H9 (cell line): ENCODE measurements around the gene RPS28. TPM values are rescaled to one million over a fixed set of nuclear protein-coding genes. Genes with fewer than 3 reads are reported as not detected.

Experiments used
- DNase-seq: peaks from one replicate; pipeline ENCODE4 v3.0.0-alpha.2; 2017
- H2AFZ ChIP-seq: one replicate; pipeline ENCODE4 v1.6.1; 2013; ENCODE audit warnings: mild to moderate bottlenecking, low read length, control low read depth, moderate library complexity
- H2AK5ac ChIP-seq: 2 replicates; pipeline ENCODE4 v1.6.1; 2013; ENCODE audit warnings: low read length, control low read depth, mixed read lengths; ENCODE audit not compliant: insufficient read length
- H2BK120ac ChIP-seq: one replicate; pipeline ENCODE4 v1.6.1; 2013; ENCODE audit warnings: low read depth, mild to moderate bottlenecking, low read length, control low read depth, inconsistent platforms; ENCODE audit not compliant: poor library complexity, severe bottlenecking
- H2BK12ac ChIP-seq: 2 replicates; pipeline ENCODE4 v1.6.1; 2013; ENCODE audit warnings: low read length, control low read depth, mixed read lengths, low read depth; ENCODE audit not compliant: insufficient read length
- H2BK15ac ChIP-seq: 2 replicates; pipeline ENCODE4 v1.6.1; 2013; ENCODE audit warnings: low read depth, low read length, control low read depth
- H2BK20ac ChIP-seq: one replicate; pipeline ENCODE4 v1.6.1; 2013; ENCODE audit warnings: low read depth, mild to moderate bottlenecking, low read length, control low read depth, inconsistent platforms; ENCODE audit not compliant: poor library complexity, severe bottlenecking
- H2BK5ac ChIP-seq: 2 replicates; pipeline ENCODE4 v1.6.1; 2013; ENCODE audit warnings: low read length, control low read depth, mixed read lengths; ENCODE audit not compliant: insufficient read length
- H3K14ac ChIP-seq: 2 replicates; pipeline ENCODE4 v1.6.1; 2013; ENCODE audit warnings: low read length, control low read depth; ENCODE audit not compliant: insufficient read depth
- H3K18ac ChIP-seq: 2 replicates; pipeline ENCODE4 v1.6.1; 2013; ENCODE audit warnings: low read depth, mild to moderate bottlenecking, mixed read lengths, low read length, control low read depth; ENCODE audit not compliant: insufficient read length
- H3K23ac ChIP-seq: 2 replicates; pipeline ENCODE4 v1.6.1; 2013; ENCODE audit warnings: low read length, control low read depth, mixed read lengths, low read depth; ENCODE audit not compliant: insufficient read length
- H3K23me2 ChIP-seq: 2 replicates; pipeline ENCODE4 v1.6.1; 2013; ENCODE audit warnings: low read depth, mild to moderate bottlenecking, mixed read lengths, low read length, control low read depth; ENCODE audit not compliant: insufficient read length, poor library complexity, severe bottlenecking
- H3K27ac ChIP-seq: 2 replicates; pipeline ENCODE4 v1.5.1; 2013; ENCODE audit warnings: low read length, control low read depth, mixed read lengths, low read depth; ENCODE audit not compliant: insufficient read length
- H3K27me3 ChIP-seq: 2 replicates; pipeline ENCODE4 v1.6.1; 2013; ENCODE audit warnings: low read length, control low read depth, inconsistent platforms; ENCODE audit not compliant: insufficient read depth
- H3K4ac ChIP-seq: 2 replicates; pipeline ENCODE4 v1.6.1; 2013; ENCODE audit warnings: low read depth, mild to moderate bottlenecking, control low read depth, inconsistent platforms, low read length, moderate library complexity
- H3K4me1 ChIP-seq: 2 replicates; pipeline ENCODE4 v1.6.1; 2013; ENCODE audit warnings: low read length, control low read depth, inconsistent platforms; ENCODE audit not compliant: insufficient read depth
- H3K4me2 ChIP-seq: 2 replicates; pipeline ENCODE4 v1.6.1; 2013; ENCODE audit warnings: low read length, control low read depth, mixed read lengths; ENCODE audit not compliant: insufficient read length, insufficient read depth
- H3K56ac ChIP-seq: 2 replicates; pipeline ENCODE4 v1.6.1; 2013; ENCODE audit warnings: low read depth, mild to moderate bottlenecking, mixed read lengths, low read length, control low read depth; ENCODE audit not compliant: insufficient read length
- H3K79me1 ChIP-seq: 2 replicates; pipeline ENCODE4 v1.6.1; 2013; ENCODE audit warnings: low read depth, mild to moderate bottlenecking, moderate library complexity, low read length, control low read depth, inconsistent platforms; ENCODE audit not compliant: insufficient read depth, poor library complexity, severe bottlenecking
- H3K79me2 ChIP-seq: 2 replicates; pipeline ENCODE4 v1.6.1; 2013; ENCODE audit warnings: low read length, control low read depth, inconsistent platforms; ENCODE audit not compliant: insufficient read depth
- H3K9ac ChIP-seq: 2 replicates; pipeline ENCODE4 v1.6.1; 2013; ENCODE audit warnings: low read length, control low read depth, mixed read lengths; ENCODE audit not compliant: insufficient read length; ENCODE audit errors: extremely low read depth
- H3K9me3 ChIP-seq: one replicate; pipeline ENCODE4 v1.6.1; 2013; ENCODE audit warnings: low read depth, low read length, inconsistent platforms; ENCODE audit not compliant: control insufficient read depth
- H3T11ph ChIP-seq: one replicate; pipeline ENCODE4 v1.6.1; 2013; ENCODE audit warnings: mild to moderate bottlenecking, low read length, control low read depth, inconsistent platforms
- H4K20me1 ChIP-seq: one replicate; pipeline ENCODE4 v1.6.1; 2013; ENCODE audit not compliant: control insufficient read depth, insufficient read length, insufficient read depth
- H4K5ac ChIP-seq: 2 replicates; pipeline ENCODE4 v1.6.1; 2013; ENCODE audit warnings: low read depth, mild to moderate bottlenecking, mixed read lengths, low read length, control low read depth; ENCODE audit not compliant: insufficient read length
- H4K8ac ChIP-seq: replicated peaks from 2 replicates; pipeline ENCODE4 v1.6.1; 2013; ENCODE audit warnings: low read length, control low read depth, mixed read lengths, low read depth; ENCODE audit not compliant: insufficient read length
- H4K91ac ChIP-seq: 2 replicates; pipeline ENCODE4 v1.6.1; 2013; ENCODE audit warnings: low read depth, mild to moderate bottlenecking, moderate library complexity, mixed read lengths, low read length, control low read depth; ENCODE audit not compliant: insufficient read length
- H3K27ac Mint-ChIP-seq, 3 experiments: 2 replicates in 2 of 3; 3 replicates in 1 of 3; pipeline ENCODE4 v1.8.0; 2020 to 2021; ENCODE audit warnings: mixed read lengths in 3 of 3, mild to moderate bottlenecking in 1 of 3, moderate library complexity in 1 of 3
- H3K27me3 Mint-ChIP-seq: 2 replicates; pipeline ENCODE4 v1.8.0; 2021; ENCODE audit warnings: low read depth, mild to moderate bottlenecking, moderate library complexity, mixed read lengths
- H3K36me3 Mint-ChIP-seq, 3 experiments: 2 replicates in 2 of 3; 3 replicates in 1 of 3; pipeline ENCODE4 v1.8.0; 2020 to 2021; ENCODE audit warnings: low read depth in 3 of 3, mixed read lengths in 3 of 3; ENCODE audit not compliant: insufficient read depth in 1 of 3
- H3K4me1 Mint-ChIP-seq, 2 experiments: 2 replicates each; pipeline ENCODE4 v1.8.0; 2020; ENCODE audit warnings: mixed read lengths in 2 of 2
- H3K4me3 Mint-ChIP-seq, 2 experiments: 2 replicates in 1 of 2; 3 replicates in 1 of 2; pipeline ENCODE4 v1.8.0; 2020 to 2021; ENCODE audit warnings: mild to moderate bottlenecking in 2 of 2, mixed read lengths in 2 of 2, moderate library complexity in 1 of 2
- H3K9me3 Mint-ChIP-seq, 2 experiments: 2 replicates in 1 of 2; 3 replicates in 1 of 2; pipeline ENCODE4 v1.8.0; 2020; ENCODE audit warnings: mild to moderate bottlenecking in 2 of 2, mixed read lengths in 2 of 2, moderate library complexity in 1 of 2
- WGBS: extraction: QIAGEN DNeasy Blood & Tissue Kit; methylation state at CpG from one replicate; pipeline ENCODE4 v1.1.7; 2013; ENCODE audit warnings: missing lambda C conversion rate, low lambda C conversion rate, mixed read lengths; ENCODE audit not compliant: insufficient read length; ENCODE audit errors: extremely low coverage; 5-methylcytosine and 5-hydroxymethylcytosine counted together
- total RNA-seq: library from RNA; stranded (reverse); gene quantifications from 2 replicates; pipeline ENCODE4 v1.2.1, GENCODE V29; 2021
- TF ChIP-seq, protein P1 (sequence below): fragments of 200-600 bp; sonication (generic); conservative IDR thresholded peaks from 3 replicates; pipeline ENCODE4 v1.8.0; 2021; ENCODE audit warnings: antibody characterized with exemption, mild to moderate bottlenecking

Gene RPS28
- total RNA-seq, 1 experiment from 2014 or later, result 1,885 TPM

DNA sequence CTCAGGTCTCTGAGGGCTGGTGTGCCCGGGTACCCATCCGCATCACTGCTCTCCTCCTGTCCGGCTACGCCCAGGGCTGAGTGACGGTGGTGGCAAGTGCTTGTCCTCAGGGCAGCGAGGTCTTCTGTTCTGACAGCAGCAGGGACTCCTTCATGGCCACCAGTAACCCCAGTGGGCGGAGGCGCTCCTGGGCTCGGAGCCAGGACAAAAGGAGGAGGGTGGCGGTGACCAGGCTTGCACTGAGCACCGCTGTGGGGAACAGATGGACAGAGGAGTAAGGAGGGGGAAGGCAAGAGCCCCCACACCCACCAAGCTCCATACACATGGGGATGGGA is 19.0 kb upstream of the RPS28 start:
- no peak overlapping the region for H2BK12ac ChIP-seq
- H3K27me3 Mint-ChIP-seq, result no peaks in the 10 kb centered on the region

More for the DNA sequence above, 19.0 kb upstream of the RPS28 start:
- Histone ChIP-seq H3K56ac (no peak overlapping the region), H2BK120ac (no peak overlapping the region), H4K8ac (no peak overlapping the region), H3T11ph (no peak overlapping the region), H4K20me1 (no peaks in the 10 kb centered on the region), H3K27me3 (no peaks in the 10 kb centered on the region), H3K9ac (no peak overlapping the region), H3K27ac (no peak overlapping the region), H4K5ac (no peak overlapping the region), H3K14ac (no peak overlapping the region; the same call in 1 of the 2 replicates), H2AK5ac (no peak overlapping the region), H3K4me1 (no peaks in the 10 kb centered on the region), H3K4me2 (no peak overlapping the region), H3K9me3 (no peaks in the 10 kb centered on the region), H3K23me2 (peaks cover 1% of the 10 kb centered on the region), H3K79me2 (no peaks in the 10 kb centered on the region; the same call in 1 of the 2 replicates), H3K23ac (no peak overlapping the region), H4K91ac (no peak overlapping the region), H2BK15ac (no peak overlapping the region), H3K18ac (no peak overlapping the region), H2BK5ac (no peak overlapping the region), H2BK20ac (no peak overlapping the region), H3K4ac (no peak overlapping the region), H3K79me1 (no peaks in the 10 kb centered on the region), H2AFZ (no peak overlapping the region)
- TF ChIP-seq, protein P1, sequence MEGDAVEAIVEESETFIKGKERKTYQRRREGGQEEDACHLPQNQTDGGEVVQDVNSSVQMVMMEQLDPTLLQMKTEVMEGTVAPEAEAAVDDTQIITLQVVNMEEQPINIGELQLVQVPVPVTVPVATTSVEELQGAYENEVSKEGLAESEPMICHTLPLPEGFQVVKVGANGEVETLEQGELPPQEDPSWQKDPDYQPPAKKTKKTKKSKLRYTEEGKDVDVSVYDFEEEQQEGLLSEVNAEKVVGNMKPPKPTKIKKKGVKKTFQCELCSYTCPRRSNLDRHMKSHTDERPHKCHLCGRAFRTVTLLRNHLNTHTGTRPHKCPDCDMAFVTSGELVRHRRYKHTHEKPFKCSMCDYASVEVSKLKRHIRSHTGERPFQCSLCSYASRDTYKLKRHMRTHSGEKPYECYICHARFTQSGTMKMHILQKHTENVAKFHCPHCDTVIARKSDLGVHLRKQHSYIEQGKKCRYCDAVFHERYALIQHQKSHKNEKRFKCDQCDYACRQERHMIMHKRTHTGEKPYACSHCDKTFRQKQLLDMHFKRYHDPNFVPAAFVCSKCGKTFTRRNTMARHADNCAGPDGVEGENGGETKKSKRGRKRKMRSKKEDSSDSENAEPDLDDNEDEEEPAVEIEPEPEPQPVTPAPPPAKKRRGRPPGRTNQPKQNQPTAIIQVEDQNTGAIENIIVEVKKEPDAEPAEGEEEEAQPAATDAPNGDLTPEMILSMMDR, result no peak
- H3K36me3 Mint-ChIP-seq, result peaks cover 11 to 25% (median 17%) of the 10 kb centered on the region in 3 experiments
- WGBS, result no CpG with 5 or more reads among the region's 11 CpGs
- H3K4me1 Mint-ChIP-seq, result peaks cover 15 to 20% of the 10 kb centered on the region in 2 experiments
- no peak overlapping the region for H3K27ac Mint-ChIP-seq
- no peak for DNase-seq
- no peaks in the 10 kb centered on the region for H3K9me3 Mint-ChIP-seq
- no peak overlapping the region for H3K4me3 Mint-ChIP-seq
